HG03469 (cell line): ENCODE data around the gene SPTBN5.
A peak's percentile ranks its signal among the peaks of the same experiment; 100 is the strongest.

Experiments used
- ATAC-seq: cut with Tn5 transposase; IDR thresholded peaks from one replicate; pipeline ENCODE4 v1.9.1; 2021; ENCODE audit warnings: mild to moderate bottlenecking, moderate library complexity, moderate number of reproducible peaks; ENCODE audit not compliant: unreplicated experiment

SPTBN5 gene

DNA sequence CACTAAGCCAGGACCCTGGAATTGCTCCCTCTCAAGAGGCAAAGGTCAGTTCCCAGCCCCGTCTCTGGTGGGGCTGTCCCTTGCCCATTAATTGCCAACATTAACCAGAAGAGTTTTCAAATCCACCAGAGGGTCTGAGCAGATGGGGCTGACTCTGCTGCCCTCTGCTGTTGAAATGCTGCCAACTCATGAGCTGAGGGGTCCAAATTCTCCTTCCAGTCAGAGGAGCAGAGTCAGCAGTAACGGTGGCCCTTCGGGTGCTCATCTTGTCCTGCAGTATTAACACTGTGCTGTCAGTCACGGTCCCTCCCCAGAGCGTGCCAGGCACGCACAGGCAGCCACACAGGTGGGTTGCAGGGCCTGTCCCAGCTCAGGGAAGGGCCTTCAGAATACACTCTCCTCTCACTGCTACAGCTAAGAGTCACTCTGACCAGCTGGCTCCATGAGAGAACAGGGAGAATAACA is 10.7 kb upstream of the SPTBN5 start:
- no peak for ATAC-seq

DNA sequence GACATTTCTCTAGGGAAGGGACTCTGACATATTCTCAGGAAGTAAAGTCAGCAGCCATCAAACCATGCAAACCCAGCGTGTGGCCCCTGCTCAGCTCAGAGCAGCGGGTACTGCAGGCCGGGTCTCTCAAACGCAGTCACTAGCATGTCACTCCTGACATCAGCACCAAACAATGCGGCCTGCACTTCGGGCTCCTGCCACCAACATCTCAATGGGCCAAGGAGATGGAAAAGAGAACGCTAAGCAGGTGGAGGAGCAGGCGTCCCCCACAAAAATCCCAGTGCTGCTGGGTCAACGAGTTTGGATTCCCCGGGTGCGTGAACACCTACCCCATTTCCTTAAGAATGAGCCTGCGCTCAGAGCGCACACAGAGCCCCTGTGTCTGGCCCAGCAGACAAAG is 9.9 kb upstream of the SPTBN5 start:
- ATAC-seq: no peak

DNA sequence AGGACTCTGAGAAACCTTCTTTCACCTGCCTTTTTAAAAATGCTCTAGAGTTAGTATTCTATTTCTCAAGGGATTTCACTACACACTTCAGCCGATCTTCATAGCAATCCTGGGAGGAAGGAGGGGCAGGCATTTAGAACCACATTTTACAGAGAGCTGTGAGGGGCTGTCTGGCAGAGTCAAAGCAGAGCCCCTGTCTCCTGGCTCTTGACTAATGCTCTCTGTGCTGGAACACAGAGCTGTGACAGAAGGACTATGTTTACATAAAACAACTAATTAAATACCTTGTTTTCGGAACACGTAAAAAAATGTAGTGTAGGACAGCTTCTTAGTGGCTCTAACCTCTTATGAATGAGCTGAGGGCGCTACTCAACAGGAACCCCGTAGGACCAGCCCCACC is 7.6 kb upstream of the SPTBN5 start:
- no peak for ATAC-seq

DNA sequence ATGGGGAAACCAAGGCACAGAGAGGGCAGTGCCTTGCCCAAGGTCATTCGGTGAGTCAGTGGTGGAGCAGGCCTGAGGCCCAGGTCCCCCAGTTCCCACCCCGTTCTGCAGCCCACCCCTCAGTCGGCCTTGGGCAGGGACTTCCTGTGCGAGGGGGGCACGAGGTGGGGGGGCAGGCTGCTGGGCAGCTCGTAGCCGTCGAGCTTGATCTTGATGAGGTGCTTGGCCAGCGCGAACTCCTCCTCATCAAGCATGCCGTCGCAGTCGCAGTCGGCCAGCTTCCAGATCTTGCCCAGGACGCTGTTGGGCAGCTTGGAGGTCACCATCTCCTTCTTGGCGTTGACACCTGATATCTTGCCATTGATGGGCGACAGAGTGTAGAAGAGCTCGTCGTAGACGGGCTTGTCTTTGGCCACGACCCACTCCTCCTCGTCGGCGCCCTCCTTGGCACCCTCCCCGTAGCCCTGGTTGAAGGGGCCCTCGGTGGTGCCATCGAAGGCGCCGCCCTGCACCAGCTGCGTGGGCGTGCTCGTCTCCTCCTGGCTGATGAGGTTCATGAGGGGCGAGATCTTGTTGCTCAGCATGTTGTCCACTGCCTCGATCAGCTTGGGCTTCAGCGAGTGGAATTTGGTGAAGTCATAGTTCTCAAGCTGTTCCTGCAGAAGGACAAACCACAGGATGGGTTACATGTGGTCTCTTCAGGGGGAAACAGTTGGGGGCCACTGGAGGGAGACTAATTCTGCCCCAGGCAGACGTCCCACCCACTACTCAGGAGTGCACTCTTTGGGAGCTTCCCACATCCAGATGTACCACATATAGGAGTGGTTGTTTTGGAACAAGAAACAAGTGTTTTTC is 6.9 kb upstream of the SPTBN5 start:
- no peak for ATAC-seq

DNA sequence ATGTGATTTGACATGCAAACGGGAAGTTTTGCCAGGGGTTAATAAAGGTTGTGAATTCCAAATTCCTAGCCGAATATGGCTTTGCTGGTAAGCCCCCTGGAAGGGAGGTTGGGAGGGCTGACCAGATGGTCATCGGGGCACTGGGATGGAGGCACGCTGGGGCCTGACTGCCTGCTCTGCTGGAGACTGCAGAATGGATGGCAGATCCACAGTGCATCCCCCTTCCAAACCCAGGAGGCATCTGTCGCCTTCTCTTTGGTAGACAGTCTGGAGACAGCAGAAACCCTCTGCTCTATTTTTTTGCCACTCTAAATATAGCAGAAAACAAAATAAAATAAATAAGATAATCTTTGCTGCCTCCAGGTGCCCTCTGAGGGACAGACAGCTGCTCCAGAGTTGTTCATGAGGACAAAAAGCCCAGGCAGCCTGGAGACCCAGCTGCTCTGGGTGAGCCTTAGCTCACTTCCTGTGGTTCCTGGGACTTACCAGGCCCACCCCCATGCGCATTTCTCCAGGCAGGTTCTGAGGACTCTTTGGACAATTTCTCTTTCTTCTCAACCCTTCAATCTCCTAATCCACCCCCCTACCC is 6.1 kb upstream of the SPTBN5 start:
- no peak for ATAC-seq

DNA sequence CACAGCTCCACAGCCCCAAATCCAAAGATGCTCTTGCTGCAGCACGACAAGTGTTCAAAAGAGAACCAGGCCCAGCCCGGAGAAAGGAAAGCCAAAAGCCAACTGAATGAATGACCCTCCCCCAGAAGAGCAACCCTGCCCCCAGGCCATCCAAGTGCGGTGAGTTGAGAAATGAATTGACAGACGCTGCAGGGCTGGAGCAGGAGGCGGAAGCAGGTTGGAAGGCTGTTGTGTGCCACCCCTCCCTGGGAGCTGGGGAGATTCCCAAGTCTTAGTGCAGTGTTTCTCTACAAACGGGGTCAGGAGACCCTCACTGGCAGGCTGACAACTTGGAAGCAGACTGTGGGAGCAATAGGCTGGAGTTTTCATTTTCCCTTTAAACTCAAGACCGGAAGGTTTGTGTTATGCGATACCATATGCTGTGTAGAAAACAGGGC is 3.5 kb upstream of the SPTBN5 start:
- ATAC-seq: no peak

DNA sequence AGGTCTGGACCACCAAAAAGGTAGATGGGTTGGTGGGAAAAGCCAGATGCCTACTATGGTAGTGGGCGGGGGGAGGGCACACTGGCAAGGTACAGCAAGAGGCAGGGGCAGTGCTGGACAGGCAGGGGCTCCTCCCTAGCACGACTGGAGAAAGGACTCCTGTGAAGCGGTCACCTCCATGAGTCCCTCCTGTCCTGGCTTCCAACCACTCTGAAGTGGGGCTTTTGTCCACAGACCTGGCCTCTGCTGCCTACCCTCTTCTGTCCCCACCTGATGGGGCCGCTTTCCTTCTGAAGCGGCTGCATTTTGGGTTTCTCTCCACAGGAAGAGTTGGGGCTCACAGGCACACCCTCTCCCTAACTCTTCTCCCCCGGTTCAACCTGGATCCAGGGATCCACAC is 2.7 kb upstream of the SPTBN5 start:
- ATAC-seq: no peak

DNA sequence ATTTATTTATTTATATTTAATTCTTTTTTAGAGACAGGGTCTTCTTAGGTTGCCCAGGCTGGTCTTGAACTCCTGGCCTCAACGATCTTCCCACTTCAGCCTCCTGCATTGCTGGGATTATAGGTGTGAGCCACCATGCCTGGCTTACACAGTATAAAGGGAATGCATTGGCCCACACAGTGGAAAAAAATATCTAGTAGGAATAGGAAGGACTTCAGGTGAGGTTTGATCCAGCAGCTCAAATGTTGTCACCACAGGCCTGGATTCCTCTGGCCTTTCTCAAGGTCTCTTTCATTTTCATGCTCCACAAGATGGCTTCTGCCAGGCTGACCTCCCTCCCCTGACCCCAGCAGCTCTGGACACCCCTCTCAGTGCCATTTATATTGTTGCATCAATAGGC is 2.1 kb upstream of the SPTBN5 start:
- no peak for ATAC-seq

DNA sequence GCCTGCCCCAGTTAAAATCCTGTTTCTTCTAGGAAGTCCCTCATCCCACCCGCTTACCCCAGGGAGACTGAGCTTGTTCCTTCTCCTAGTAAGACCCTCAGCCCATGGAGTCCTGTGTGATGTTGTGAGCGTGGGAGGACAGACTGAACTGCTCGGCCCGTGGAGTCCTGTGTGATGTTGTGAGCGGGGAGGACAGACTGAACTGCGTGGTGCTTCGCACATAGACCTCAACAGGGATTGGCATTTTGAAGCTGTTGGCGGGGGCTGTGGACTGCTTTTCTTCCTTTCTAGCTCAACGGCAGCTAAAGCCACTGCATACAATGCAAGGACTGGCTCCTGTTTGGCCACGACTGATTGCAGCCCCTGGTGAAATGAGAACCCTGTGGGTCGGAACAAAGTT is 1.6 kb upstream of the SPTBN5 start:
- ATAC-seq: no peak

DNA sequence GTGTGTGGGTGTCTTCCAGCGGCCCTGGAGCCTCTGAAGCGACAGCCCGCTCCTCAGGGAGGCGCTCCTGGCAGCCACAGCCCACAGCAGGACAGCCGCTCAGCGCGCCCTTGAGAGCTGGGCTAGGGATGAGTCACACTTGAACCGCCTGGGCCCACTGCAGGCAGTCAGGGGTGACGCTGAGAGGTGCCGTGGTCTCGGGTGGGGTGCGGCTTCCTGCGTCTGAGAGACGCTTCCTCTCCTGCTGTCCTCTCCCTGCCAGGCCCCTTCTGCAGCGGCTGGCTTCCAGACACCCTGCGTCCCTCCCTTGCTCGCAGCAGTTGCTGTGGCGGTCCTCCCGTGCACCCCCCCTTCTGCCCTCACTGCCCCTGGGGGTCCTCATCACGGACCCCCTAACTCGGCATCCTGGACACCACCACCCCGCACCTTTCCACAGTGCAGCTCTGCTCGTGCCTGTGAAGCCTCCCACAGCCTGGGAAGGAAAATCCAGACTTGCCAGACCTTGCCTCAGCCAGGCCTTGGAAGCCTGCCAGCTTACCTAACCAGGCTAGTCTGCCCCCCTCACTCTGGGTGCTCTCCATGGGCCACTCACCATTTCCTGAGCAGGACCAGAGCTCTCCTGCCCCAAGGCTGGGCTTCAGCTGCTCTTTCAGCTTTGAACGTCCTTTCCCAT is 1.1 kb upstream of the SPTBN5 start:
- peak; percentile 55 for ATAC-seq

DNA sequence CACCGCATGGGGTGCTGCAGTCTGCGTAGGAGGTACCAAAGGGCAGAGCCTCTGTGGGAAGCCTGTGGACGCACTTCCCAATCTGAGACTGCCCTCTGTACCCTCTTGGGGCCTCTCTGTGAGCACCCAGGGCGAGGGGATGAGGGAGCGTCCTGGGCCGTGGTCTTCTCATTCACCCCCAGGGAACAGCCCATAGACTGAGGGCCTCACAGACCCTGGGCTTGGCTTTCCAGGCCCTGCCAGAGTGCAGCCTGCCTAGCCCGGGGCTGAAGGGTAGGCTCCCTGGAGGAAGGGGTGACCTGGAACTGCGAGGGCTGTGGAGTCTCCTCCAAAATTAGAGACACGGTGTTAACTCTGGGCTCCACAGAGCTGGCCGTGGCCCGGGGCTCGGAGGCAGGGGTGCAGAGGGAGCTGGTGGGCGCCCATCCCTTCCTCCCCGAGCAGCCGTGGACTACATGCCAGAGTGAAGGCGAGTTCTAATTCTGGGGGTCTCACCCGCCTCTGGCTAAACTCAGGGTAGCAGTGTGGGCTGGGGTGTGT is 468 bp upstream of the SPTBN5 start:
- ATAC-seq: no peak

DNA sequence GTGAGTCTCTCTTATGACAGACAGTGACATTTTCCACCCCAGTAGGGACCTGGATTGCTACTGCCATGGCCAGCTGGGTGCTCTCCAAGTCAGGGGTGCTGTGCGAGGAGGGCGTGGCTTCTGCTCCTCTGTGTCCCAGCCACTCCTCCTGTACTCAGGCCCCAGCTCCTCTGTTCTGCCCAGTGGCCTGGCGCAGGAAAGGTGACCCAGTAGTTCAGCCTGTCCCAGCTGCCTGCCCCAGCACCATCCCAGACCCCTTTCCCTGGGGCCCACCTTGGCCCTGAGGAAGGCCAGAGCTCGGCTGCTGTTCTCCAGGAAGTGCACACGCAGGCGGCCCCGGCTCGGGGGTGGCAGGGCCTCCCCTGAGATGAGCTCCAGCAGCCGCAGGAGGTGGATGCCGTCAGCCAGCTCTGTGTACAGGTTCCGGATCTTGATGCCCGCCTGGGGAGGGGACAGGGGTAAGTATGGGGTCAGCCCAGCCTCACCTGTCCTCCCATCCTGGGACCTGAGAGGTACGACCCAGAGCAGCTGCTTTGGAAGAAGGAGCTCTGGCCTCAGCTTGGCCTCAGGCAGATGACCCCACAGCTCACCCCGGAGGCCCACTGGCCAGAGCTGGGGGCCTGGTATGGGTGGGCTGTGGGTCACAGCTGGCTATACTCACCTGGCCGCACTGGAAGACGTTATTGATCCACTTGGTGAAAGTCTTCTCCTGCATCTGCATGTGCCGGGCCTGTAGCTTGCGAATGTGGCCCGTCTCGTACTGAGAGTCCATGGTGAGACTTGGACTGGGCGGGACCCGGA is 1.0 kb downstream of the SPTBN5 start:
- ATAC-seq: no peak

DNA sequence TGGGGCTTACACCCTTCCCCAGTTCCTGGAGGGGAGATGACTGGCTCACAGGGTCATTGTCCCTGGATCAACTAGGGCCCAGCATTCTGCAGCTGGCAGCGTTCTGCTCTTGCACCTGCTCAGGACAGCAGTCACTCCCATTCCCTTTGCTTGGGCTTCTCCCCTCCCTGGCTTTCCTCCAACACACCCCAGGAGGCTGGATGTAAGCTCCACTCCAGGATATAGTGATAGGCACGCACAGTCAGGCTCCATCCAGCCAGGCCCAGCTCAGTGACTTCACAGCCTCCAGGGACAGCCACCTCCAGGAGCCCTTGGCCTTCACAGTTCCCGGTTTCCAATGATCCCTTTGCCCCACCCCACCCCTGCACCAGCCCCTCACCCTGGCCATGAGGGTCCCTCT is 1.9 kb downstream of the SPTBN5 start:
- ATAC-seq: no peak

DNA sequence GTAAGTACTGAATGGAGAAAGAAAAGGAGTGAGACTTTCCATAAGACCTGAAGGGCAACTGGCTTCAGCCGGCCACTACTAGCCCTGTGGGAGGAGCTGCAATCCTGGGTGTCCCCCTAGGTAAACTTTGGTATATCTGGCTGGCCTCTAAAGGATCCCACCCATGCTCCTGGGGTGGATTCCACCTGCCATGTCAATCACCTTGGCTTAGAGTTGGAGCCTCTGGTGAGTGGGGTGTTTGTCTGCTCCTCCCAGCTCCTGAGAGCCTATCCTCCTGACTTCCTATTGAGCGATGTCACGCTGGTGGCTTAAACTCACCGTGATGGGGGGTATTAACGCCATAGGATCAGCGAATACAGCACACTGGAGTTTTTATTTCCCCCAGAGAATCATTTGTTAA is 2.6 kb downstream of the SPTBN5 start:
- no peak for ATAC-seq

DNA sequence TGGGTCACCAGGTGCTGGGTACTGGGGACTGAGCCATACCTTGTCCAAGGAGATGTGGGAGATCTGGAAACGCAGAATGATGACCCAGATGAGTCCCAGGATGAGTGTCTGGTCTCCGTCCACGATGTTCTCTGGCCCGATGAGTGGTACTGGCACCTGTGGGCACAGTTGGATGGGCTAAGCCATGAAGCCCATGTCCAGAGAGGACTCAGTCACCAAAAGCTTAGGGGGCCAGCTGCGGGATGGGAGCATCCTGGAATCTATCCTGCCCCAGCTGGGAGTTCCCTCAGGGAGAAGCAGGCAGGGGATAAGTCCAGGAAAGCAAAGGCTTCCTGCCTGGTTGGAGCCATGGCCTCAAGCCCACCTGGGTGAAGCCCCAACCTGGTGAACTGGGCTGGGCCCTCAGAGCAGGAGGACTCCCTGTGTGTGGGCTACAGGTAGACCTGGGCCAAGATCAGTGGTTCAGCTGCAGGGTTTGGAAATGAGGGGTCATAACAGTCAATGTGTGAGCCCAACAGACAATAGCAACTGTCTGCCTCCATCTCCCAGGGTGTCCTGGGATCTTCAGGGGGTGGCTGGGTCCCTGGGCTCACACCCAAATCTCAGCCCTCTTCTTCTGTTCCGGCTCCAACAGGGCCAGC is 3.7 kb downstream of the SPTBN5 start:
- no peak for ATAC-seq

DNA sequence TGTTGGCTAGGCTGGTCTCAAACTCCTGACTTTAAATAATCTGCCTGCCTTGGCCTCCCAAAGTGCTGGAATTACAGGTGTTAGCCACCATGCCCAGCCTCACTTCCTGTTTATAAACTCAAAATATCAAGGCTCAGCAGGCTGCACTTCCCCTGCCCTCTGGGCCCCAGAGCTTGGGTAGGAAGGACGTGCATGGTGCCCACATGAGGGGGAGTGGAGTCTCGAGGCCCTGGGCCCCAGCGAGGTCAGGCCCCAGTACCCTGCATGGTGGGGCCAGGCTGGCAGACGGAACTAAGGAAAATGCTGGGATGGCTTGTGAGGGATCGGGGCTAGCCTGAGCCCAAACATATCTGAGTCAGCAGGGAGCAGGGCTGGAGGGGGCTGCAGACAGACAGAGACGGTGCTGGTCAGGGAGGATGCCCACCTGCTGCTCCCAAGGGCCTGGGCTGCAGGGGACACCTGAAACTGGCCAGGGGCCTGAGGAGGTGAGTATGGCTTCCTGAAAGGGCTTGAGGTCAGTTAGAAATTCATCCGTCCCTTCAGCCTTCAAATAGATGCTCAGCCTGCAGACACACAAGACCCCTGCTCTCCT is 5.1 kb downstream of the SPTBN5 start:
- ATAC-seq: no peak

DNA sequence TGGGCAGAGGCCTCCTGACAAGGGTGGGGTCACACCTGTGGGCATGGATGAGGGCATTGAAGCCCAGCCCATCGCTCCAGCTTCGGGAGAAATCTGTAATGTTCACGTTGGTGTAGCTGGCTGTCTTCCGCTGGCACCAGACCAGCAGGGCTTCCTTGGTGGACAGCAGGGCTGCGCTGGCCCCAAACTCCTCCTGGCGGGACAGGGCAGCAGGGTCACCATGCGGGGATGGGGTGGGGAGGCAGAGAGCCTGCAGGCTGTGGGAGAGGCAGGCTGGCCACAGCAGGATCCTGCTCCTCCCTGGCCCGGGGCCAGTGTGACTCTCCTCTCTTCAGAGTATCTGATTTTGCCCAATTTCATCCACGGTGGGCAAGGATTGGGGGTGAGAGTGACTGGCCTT is 6.0 kb downstream of the SPTBN5 start:
- no peak for ATAC-seq

DNA sequence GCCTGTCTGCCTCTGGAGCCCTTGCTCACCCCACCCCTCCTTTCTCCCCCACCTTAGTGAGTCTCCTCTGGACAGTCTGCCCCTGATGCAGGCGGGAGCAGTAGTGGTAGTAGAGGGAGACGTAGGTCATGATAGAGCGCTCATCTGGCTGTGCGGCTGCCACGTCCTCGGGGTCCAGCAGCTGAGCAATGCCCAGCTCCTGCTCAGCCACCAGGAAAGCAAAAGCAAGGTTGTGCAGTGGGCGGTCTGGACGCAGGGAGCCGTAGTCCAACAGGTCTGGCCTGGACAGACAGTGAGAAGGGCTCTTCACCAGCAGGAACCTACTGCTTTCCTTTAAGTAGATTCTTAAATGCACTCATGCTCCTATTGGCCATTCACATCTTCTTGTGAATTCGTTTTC is 6.7 kb downstream of the SPTBN5 start:
- no peak for ATAC-seq

DNA sequence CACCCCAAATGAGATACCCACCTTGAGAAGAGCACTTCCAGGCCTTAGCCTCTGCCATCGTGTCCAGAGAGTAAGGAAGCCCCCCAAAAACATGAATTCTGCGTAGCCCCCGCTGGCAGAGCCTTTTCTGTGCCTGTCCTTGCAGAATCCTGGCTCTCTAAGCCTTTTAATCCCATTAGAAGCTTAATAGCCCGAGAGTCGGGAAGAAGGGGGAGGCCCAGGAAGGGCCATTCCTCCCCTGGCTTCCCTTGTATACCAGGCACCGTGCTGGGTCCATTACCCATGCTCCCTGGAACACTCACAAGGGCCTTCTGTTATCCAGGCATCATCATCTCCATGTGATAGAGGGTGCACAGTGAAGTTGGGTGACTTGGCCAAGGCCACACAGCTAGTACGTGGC is 7.1 kb downstream of the SPTBN5 start:
- ATAC-seq: no peak

DNA sequence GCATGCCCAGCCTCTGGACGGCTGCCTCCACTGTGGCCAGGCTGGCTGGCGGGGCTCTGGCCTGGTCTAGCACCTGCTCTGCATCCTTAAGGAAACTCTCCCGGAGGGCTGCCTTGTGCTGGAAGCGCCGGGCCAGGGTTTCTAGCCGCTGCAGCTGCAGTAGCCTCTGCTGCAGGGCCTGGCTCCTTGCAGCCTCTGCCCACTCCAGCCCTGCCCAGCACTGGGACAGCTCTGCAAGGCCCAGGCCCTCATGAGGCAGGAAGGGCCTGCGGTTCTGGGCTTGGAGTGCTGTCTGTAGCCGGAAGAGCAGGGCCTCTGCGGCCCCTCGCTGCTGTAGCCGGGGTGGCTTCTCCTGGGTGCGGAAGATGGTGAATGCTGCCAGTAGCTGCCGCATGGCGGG is 8.0 kb downstream of the SPTBN5 start:
- no peak for ATAC-seq
